Measurements from ENCODE around the gene C5orf63. TPM values are rescaled to one million over a fixed set of nuclear protein-coding genes. Genes with fewer than 3 reads are reported as not detected.

The C5orf63 gene
- total and polyA plus RNA-seq, 2 of the 13 experiments (the other 11 are each of a cell fraction or from before 2014, with no cell fraction given): 7.9 to 8.8 TPM

GRCh38 chr5:127072861-127073846 lies at the start of gene C5orf63 (continued):
- no peak for TF ChIP-seq NFE2L1 (CRISPR knock-in tag; IDR thresholded peaks at IDR 0.05; ENCODE audit: borderline replicate concordance)
- no peak for TF ChIP-seq ZMAT5 (CRISPR knock-in tag; IDR thresholded peaks at IDR 0.05; ENCODE audit: borderline replicate concordance, low read depth)
- 0 out of 2 replicates have a peak, but pooled peaks have one; percentile 21 for TF ChIP-seq ZNF770 (CRISPR knock-in tag; IDR thresholded peaks at IDR 0.05)
- TF ChIP-seq MYNN (CRISPR knock-in tag; IDR thresholded peaks at IDR 0.05; ENCODE audit: low read depth): no peak
- no peak for TF ChIP-seq AGO2 (optimal IDR thresholded peaks at IDR 0.05; ENCODE audit: low read depth, low read length)
- 0 out of 2 replicates have a peak, but pooled peaks have one; percentile 77 for TF ChIP-seq MTERF4 (CRISPR knock-in tag; IDR thresholded peaks at IDR 0.05)
- no peak for TF ChIP-seq ATRX (CRISPR knock-in tag; IDR thresholded peaks at IDR 0.05; ENCODE audit: borderline replicate concordance)
- TF ChIP-seq ZNF230 (CRISPR knock-in tag; IDR thresholded peaks at IDR 0.05): peak; percentile 95; the same call in 1 of the 2 replicates
- TF ChIP-seq REL (CRISPR knock-in tag; conservative IDR thresholded peaks at IDR 0.05): peak; percentile 55; the same call in 1 of the 2 replicates
- no peak for TF ChIP-seq ONECUT2 (CRISPR knock-in tag; IDR thresholded peaks at IDR 0.05)
- peak; percentile 95 for TF ChIP-seq RBFOX2 (IDR thresholded peaks at IDR 0.05; ENCODE audit: low read depth, low read length)
- TF ChIP-seq MNT (IDR thresholded peaks at IDR 0.05): no peak
- no peak for TF ChIP-seq RFXANK (CRISPR knock-in tag; IDR thresholded peaks at IDR 0.05)
- TF ChIP-seq CENPX (CRISPR knock-in tag; IDR thresholded peaks at IDR 0.05): no peak
- TF ChIP-seq TBP (CRISPR knock-in tag; IDR thresholded peaks at IDR 0.05): no peak
- peak; percentile 49; the same call in 1 of the 2 replicates for TF ChIP-seq E2F5 (CRISPR knock-in tag; conservative IDR thresholded peaks at IDR 0.05)
- no peak for TF ChIP-seq HMGXB3 (CRISPR knock-in tag; IDR thresholded peaks at IDR 0.05; ENCODE audit: borderline replicate concordance)
- peak; percentile 41 for TF ChIP-seq PITX1 (CRISPR knock-in tag; IDR thresholded peaks at IDR 0.05)
